ENCODE results near the gene CIB4.

Gene CIB4

GRCh38 chr2:26576565-26577441 lies 64.4 kb downstream of the CIB4 start:
- TF ChIP-seq CTCF (IDR thresholded peaks at IDR 0.05; ENCODE audit: control insufficient read depth, extremely low read depth, insufficient read depth): no peak
- no peak for DNase-seq (ENCODE audit: low read depth)
- H3K4me3 ChIP-seq (ENCODE audit: low read depth, low read length): no peak overlapping the region

DNA sequence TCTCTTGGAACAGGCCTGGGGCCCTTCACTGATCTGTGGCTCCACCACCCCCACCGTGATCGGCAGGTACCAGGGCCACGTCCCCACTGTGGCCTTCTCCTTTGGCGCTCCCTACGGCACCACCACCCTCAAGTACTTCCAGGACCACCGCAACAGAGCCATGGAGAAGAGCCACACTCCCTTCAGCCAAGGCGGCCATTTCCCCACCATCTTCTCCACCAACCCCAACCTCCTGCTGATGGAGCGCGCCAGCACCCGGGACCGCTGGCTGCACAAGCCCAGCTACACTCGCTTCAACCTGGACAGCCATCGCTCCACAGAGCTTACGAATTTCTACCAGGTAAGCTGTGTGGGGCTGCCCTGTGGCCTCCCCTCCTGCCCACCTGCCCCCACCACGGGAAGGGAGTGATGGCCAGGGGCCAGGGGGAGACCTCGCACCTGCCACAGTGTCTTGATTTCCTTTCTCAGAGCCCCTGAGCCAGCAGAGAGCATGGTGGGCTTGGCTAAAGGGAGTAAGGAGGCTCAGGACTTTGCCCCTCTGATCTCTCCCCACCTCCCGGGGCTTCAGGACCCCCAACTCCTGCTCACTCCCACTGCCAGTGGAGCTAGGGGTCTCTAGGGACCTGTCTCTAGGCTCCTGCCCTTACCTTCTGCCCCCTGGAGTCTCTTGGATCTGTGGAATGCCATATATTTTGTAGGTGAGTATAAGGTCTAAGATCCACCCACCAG lies 65.2 kb downstream of the CIB4 start:
- no peak for TF ChIP-seq CTCF (IDR thresholded peaks at IDR 0.05; ENCODE audit: control insufficient read depth, extremely low read depth, insufficient read depth)
- no peak overlapping the region for H3K4me3 ChIP-seq (ENCODE audit: low read depth, low read length)
- no peak for DNase-seq (ENCODE audit: low read depth)

DNA sequence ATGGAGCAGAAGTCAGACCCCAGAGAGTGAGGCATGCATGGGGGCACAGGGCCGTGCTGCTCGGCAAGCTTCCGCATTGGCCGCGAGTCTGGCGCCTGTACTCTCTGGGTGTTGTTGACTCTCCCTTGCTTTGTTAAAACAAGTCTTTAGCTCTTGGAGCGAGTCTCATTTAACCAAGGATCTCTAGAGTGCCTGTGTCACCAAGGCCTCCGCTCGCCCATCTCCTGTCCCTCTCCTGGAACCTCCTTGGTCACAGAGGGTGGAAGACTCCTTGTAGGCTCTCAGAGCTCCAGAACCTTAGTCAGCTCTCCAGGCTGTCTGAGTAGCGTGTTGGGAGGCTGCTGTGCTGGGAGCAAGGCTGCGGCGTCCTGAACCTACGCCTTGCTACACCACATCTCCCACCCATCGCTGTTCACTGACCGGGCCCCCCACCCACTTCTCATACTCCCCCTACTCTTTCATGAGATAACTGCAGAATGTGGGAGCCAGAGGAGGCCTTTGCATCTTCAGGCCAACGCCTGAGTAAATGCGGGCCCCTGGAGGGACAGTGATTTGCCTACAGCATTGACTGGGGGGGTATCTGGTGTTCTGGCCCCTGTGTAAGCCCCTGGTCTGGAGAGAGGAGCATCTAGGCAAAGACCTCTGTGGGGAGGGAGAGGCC lies 66.1 kb downstream of the CIB4 start:
- DNase-seq (ENCODE audit: low read depth): no peak
- no peak overlapping the region for H3K4me3 ChIP-seq (ENCODE audit: low read depth, low read length)
- no peak for TF ChIP-seq CTCF (IDR thresholded peaks at IDR 0.05; ENCODE audit: control insufficient read depth, extremely low read depth, insufficient read depth)

- TF ChIP-seq CTCF (IDR thresholded peaks at IDR 0.05; ENCODE audit: control insufficient read depth, extremely low read depth, insufficient read depth): no peak
- no peak for DNase-seq (ENCODE audit: low read depth)
- H3K4me3 ChIP-seq (ENCODE audit: low read depth, low read length): no peak overlapping the region
Measured at GRCh38 chr2:26574066-26574899, 66.9 kb downstream of the CIB4 start.

DNA sequence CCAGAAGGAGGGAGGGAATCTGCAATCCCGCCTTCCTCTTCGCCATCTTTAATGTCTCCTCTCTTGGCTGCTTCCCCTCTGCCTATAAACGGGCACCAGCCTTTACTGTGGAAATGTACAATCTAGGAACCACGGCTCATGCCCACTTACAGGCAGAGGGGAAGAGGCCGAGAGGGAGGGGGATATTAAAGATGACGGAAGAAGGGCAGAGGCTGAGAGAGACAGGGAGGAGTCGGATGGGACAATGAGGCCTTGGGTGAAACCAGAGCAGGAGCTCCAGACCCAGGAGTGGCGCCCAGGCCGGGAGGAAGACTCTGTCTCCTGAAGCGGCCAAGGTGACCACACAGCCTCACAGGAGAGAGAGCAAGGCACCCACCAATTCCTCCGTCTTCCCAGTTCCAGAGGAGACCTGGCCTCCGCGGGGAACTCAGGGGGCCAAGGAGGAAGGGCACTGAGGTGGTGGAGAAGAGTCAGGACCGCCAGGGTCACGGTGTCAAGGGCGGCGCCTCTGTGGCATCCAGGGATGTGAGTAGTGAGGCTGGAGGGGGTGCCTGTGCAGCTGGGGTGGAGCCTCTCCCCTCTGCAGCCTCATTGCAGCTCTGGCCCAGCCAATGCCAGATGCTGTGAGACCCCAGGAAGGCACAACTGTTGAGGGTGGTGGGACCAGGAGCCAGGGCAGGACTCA lies 67.8 kb downstream of the CIB4 start:
- H3K4me3 ChIP-seq (ENCODE audit: low read depth, low read length): no peak overlapping the region
- no peak for TF ChIP-seq CTCF (IDR thresholded peaks at IDR 0.05; ENCODE audit: control insufficient read depth, extremely low read depth, insufficient read depth)
- DNase-seq (ENCODE audit: low read depth): no peak

DNA sequence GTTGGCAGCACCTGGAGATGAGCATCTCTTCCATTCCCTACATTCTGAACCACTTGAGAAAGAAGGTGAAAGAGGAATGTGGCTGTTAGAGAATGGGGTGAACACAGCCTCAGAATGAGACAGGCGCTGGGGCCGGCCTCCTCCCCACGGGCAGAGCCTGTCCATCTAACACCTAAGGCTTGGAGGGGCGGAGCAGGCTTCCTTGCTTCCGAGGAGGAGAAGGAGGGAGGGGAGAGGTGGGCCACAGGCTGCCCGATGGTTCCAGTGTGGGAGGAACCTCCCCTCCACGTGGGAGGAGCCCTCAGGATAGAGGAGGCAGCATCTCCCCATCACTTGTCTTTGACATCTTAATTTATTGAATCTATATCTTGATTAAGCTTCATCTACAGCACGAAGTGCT lies 68.6 kb downstream of the CIB4 start:
- no peak for TF ChIP-seq CTCF (IDR thresholded peaks at IDR 0.05; ENCODE audit: control insufficient read depth, extremely low read depth, insufficient read depth)
- no peak overlapping the region for H3K4me3 ChIP-seq (ENCODE audit: low read depth, low read length)
- no peak for DNase-seq (ENCODE audit: low read depth)

All from LNCaP clone FGC (cell line).